Measurements from ENCODE around the gene NTM.

DNA sequence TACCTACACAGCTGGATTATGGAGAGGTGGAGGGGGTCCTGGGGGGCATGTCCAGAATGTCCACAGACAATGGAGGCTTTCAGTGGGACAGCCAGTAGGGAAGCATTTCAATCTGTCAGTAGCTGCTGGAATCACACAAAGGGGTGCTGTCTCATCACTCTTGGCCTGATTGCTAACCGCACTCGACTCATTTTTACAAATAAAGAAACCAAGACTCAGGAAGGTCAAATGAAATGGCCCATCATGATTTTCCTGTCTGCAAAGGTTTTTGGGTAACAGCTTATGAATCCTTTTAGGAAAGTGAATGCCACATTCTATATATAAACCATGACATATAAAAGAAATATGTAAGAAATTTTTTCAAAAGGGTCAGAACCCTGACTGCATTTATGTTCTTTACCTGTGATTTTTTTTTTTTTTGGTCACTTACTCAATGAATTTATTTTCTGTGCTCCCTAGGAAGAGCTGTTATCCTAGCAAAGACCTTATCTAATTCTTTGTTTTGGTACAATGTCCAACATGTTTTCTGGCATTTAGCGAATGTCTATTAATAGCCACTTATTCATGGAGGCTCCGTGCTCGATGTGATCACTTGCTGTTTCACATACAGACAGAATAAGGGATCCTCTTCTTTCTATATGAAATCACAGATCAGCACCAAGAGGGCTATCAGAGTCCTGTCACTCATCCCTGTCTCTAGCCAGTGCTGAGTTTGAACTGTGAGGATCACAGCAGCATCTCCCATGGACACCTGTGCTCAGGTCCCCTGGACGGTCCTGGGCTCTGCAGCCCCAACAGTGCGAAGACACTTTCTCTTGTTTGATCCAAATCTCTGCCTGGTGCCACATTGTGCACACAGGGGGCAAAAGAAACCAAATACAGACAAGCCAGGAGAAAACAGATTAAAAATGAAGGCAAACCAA, 979.7 kb downstream of the NTM start:
- TF ChIP-seq POLR2AphosphoS5 (IDR thresholded peaks at IDR 0.05; ENCODE audit: low read depth, low read length) = no peak
- no peak for TF ChIP-seq CHD2 (IDR thresholded peaks at IDR 0.05; ENCODE audit: low read length)
